Smooth muscle cell (in vitro differentiated cells): ENCODE measurements around the gene HIPK4. TPM values are rescaled to one million over a fixed set of nuclear protein-coding genes. Genes with fewer than 3 reads are reported as not detected.
"Not testable (repeated sequence)": the region's sequence is repeated elsewhere in the genome, so short reads cannot be mapped to it uniquely, and the experiment has no call there.

Experiments used
- DNase-seq: peaks from one replicate; lab custom pipeline; 2025; ENCODE audit not compliant: unreplicated experiment; lab: John Stamatoyannopoulos, UW
- H2AFZ ChIP-seq: fragments of 200-600 bp; sonication (generic); 2 replicates; pipeline ENCODE4 v1.6.0; 2016; ENCODE audit warnings: antibody characterized with exemption, low read depth, mild to moderate bottlenecking
- H3F3A ChIP-seq: fragments of 200-600 bp; sonication (generic); 2 replicates; pipeline ENCODE4 v1.6.0; 2017; ENCODE audit warnings: antibody characterized with exemption, low read depth
- H3K27ac ChIP-seq: fragments of 200-600 bp; sonication (generic); 2 replicates; pipeline ENCODE4 v1.5.1; 2016; ENCODE audit warnings: low read depth, mild to moderate bottlenecking
- H3K27me3 ChIP-seq: fragments of 200-600 bp; sonication (generic); 2 replicates; pipeline ENCODE4 v1.6.1; 2016; ENCODE audit warnings: low read depth, mild to moderate bottlenecking
- H3K36me3 ChIP-seq: fragments of 200-600 bp; sonication (generic); 2 replicates; pipeline ENCODE4 v1.5.1; 2016; ENCODE audit warnings: low read depth
- H3K4me1 ChIP-seq: fragments of 200-600 bp; sonication (generic); 2 replicates; pipeline ENCODE4 v1.5.1; 2016; ENCODE audit warnings: low read depth
- H3K4me2 ChIP-seq: fragments of 200-600 bp; sonication (generic); 2 replicates; pipeline ENCODE4 v1.6.0; 2016; ENCODE audit warnings: mild to moderate bottlenecking
- H3K4me3 ChIP-seq: fragments of 200-600 bp; sonication (generic); 2 replicates; pipeline ENCODE4 v1.5.1; 2016; ENCODE audit warnings: mild to moderate bottlenecking
- H3K79me2 ChIP-seq: fragments of 200-600 bp; sonication (generic); 2 replicates; pipeline ENCODE4 v1.6.0; 2016; ENCODE audit warnings: low read depth, mild to moderate bottlenecking
- H3K9ac ChIP-seq: fragments of 200-600 bp; sonication (generic); 2 replicates; pipeline ENCODE4 v1.6.0; 2016; ENCODE audit warnings: low read depth
- H3K9me3 ChIP-seq: fragments of 200-600 bp; sonication (generic); replicated peaks from 2 replicates; pipeline ENCODE4 v1.5.1; 2016; ENCODE audit warnings: low read depth
- H4K20me1 ChIP-seq: fragments of 200-600 bp; sonication (generic); 2 replicates; pipeline ENCODE4 v1.6.0; 2016; ENCODE audit warnings: low read depth
- WGBS: methylation state at CpG from one replicate; pipeline ENCODE4 v1.1.7; 2016; ENCODE audit warnings: low lambda C conversion rate; 5-methylcytosine and 5-hydroxymethylcytosine counted together
- polyA plus RNA-seq: library from polyadenylated mRNA; unstranded; fragments of >200 nt; fragmentation: Nextera tagmentation; extraction: Ambion mirVana; gene quantifications from 2 replicates; pipeline ENCODE4 v1.2.1, GENCODE V29; 2016
- total RNA-seq: library from RNA; depleted of rRNA; stranded (reverse); fragments of >200 nt; gene quantifications from 2 replicates; pipeline ENCODE4 v1.2.3, GENCODE V29; 2014
- TF ChIP-seq, protein P1 (sequence below): fragments of 200-600 bp; sonication (generic); IDR thresholded peaks from 2 replicates; pipeline ENCODE4 v1.5.1; 2017; ENCODE audit warnings: borderline replicate concordance, mild to moderate bottlenecking, antibody characterized with exemption; ENCODE audit not compliant: insufficient read depth, poor library complexity, severe bottlenecking

HIPK4 gene
- total and polyA plus RNA-seq, 2 experiments from 2014 or later, result 0.32 TPM; not detected in 1

DNA sequence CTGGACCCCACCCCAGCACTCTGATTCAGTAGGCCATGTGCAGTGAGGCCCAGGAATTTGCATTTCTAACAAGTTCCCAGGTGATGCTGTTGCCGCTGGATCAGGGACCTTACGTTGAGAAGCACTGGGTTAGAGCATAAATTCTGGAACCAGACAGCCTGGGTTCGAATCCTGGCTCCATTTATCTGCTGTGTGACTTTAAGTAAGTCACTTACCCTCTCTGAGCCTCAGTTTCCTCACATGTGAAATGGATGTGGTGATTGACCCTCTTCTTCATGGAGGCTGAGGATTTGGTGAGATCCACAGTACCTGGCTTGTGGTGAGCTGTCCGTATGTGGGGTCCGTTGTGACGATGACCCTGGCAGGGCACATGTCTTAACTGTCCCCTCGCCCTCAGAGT, 15.9 kb downstream of the HIPK4 start:
- Histone ChIP-seq H3K27ac (no peak overlapping the region), H3K9me3 (no peaks in the 10 kb centered on the region), H3K4me2 (no peak overlapping the region), H2AFZ (no peak overlapping the region), H3K9ac (no peak overlapping the region), H3K36me3 (no peaks in the 10 kb centered on the region), H3F3A (no peaks in the 10 kb centered on the region), H3K4me1 (no peaks in the 10 kb centered on the region), H4K20me1 (peaks cover 3% of the 10 kb centered on the region), H3K27me3 (no peaks in the 10 kb centered on the region), H3K4me3 (no peak overlapping the region), H3K79me2 (no peaks in the 10 kb centered on the region)
- 100% methylated on average over 7 of the region's 7 CpGs for WGBS
- TF ChIP-seq, protein P1, sequence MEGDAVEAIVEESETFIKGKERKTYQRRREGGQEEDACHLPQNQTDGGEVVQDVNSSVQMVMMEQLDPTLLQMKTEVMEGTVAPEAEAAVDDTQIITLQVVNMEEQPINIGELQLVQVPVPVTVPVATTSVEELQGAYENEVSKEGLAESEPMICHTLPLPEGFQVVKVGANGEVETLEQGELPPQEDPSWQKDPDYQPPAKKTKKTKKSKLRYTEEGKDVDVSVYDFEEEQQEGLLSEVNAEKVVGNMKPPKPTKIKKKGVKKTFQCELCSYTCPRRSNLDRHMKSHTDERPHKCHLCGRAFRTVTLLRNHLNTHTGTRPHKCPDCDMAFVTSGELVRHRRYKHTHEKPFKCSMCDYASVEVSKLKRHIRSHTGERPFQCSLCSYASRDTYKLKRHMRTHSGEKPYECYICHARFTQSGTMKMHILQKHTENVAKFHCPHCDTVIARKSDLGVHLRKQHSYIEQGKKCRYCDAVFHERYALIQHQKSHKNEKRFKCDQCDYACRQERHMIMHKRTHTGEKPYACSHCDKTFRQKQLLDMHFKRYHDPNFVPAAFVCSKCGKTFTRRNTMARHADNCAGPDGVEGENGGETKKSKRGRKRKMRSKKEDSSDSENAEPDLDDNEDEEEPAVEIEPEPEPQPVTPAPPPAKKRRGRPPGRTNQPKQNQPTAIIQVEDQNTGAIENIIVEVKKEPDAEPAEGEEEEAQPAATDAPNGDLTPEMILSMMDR, result no peak
- no peak for DNase-seq

DNA sequence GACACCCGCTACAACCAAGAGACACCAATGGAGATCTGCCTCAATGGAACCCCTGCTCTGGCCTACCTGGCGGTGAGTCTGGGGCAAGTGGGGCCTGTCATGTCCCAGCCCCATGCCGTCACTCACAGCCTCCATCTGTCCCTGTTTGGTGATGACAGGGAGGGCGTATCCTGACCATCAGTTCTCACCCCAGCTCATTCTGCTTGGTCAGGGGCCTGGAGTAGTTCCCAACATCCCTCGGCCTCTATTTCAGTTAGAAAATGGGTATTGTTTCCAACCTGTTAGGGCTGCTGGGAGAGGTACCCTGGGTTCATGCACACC, 18.2 kb downstream of the HIPK4 start:
- TF ChIP-seq, protein P1, result no peak
- Histone ChIP-seq H3K36me3 (no peaks in the 10 kb centered on the region), H2AFZ (no peak overlapping the region), H3K27me3 (no peaks in the 10 kb centered on the region), H3K4me1 (peaks cover 4% of the 10 kb centered on the region), H3K9ac (no peak overlapping the region), H3K9me3 (no peaks in the 10 kb centered on the region), H3K4me3 (no peak overlapping the region), H4K20me1 (peaks cover 26% of the 10 kb centered on the region), H3F3A (no peaks in the 10 kb centered on the region), H3K4me2 (no peak overlapping the region), H3K79me2 (no peaks in the 10 kb centered on the region), H3K27ac (no peak overlapping the region)
- no peak for DNase-seq
- 97% methylated on average over 5 of the region's 5 CpGs for WGBS

DNA sequence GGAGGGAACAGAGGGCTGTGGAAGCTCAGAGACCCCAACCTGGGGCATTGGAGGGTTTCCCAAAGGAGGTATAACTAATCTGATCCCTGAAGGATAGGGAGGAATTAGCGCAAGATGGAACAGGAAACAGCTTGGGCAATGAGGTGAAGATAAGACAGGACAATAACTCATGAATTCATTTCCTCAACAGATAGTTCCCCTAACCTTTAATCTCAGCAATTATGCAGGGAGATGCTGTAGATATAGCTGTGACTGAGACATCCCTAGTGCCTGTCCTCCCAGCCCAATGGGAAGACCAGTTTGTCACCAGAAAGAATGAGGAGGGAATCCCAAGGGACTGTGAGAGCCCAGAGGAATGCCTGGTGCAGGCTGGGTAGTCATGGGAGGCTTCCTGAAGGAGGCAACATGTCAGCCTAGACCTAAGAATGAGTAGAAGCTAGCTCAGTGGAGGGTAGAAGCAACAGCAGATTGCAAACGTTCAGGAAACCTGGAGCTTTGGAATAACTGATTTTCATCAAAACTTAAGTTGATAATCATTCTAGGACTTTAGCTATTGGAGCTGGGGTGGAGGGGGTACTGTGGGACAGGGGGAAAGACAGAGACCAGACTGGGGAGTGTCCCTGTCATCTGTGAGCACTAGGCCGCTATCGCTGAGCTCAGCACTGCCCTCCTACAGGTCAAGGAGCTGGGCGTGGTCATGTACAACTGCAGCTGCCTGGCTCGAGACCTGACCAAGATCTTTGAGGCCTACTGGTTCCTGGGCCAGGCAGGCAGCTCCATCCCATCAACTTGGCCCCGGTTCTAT, 18.8 kb downstream of the HIPK4 start:
- Histone ChIP-seq H3K4me2 (no peak overlapping the region), H4K20me1 (peaks cover 28% of the 10 kb centered on the region), H3K79me2 (no peaks in the 10 kb centered on the region), H3F3A (no peaks in the 10 kb centered on the region), H2AFZ (no peak overlapping the region), H3K4me1 (peaks cover 10% of the 10 kb centered on the region), H3K27me3 (no peaks in the 10 kb centered on the region), H3K9ac (no peak overlapping the region), H3K9me3 (no peaks in the 10 kb centered on the region), H3K27ac (no peak overlapping the region), H3K36me3 (no peaks in the 10 kb centered on the region), H3K4me3 (no peak overlapping the region)
- WGBS, result 94% methylated on average over 7 of the region's 7 CpGs
- TF ChIP-seq, protein P1, result no peak
- no peak for DNase-seq

DNA sequence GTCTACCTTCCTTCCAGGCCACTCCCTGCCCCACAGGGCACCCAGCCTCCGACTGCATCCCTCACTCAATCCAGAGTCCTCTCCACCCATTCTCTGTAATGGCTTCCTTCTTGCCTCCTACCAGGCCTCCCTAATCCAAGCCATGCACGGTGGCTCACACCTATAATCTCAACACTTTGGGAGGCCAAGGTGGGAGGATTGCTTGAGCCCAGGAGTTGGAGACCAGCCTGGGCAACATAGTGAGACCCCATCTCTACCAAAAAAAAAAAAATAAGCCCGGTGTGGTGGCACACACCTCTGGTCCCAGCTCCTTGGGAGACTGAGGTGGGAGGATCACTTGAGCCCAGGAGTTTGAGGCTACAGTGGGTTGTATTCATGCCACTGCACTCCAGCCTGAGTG, 19.7 kb downstream of the HIPK4 start:
- peaks cover 13% of the 10 kb centered on the region for H3K4me1 ChIP-seq
- H3K4me3 ChIP-seq, H3K9me3 ChIP-seq, H3F3A ChIP-seq, H3K36me3 ChIP-seq, H3K27me3 ChIP-seq, H3K4me2 ChIP-seq, H3K27ac ChIP-seq, DNase-seq, H3K9ac ChIP-seq, H2AFZ ChIP-seq, H3K79me2 ChIP-seq: not testable (repeated sequence)
- 97% methylated on average over 3 of the region's 3 CpGs for WGBS
- peaks cover 28% of the 10 kb centered on the region for H4K20me1 ChIP-seq
